IMR-90 (cell line): ENCODE results near the gene SIX2. TPM values are rescaled to one million over a fixed set of nuclear protein-coding genes. Genes with fewer than 3 reads are reported as not detected.

Source experiments
- ATAC-seq: fragments of 200-7000 bp; cut with Tn5 transposase; 2 replicates; pipeline ENCODE4 v1.9.1; 2020; ENCODE audit warnings: low read depth, mild to moderate bottlenecking, moderate library complexity
- BruUV-seq: library from RNA; stranded (reverse); fragments of 400-500 nt; replicated peaks from 2 replicates; lab custom pipeline; 2021; lab: Mats Ljungman, UMichigan
- CTCF ChIA-PET: fragments of 300-600 bp; formaldehyde crosslinking; extraction: SDS; loops from one replicate; lab custom pipeline; 2021; ENCODE audit warnings: antibody characterized with exemption; lab: Yijun Ruan, JAX
- POLR2A ChIA-PET: fragments of 300-600 bp; sonication (Branson Sonifier 250); formaldehyde crosslinking; loops from one replicate; lab custom pipeline; 2022; ENCODE audit warnings: antibody characterized with exemption; ENCODE audit not compliant: unreplicated experiment; lab: Charles Lee
- DNase-seq: peaks from one replicate; pipeline ENCODE4 v3.0.0; 2013
- H2AFZ ChIP-seq: replicated peaks from 2 replicates; pipeline ENCODE3; 2013; ENCODE audit warnings: low read length, mild to moderate bottlenecking; ENCODE audit not compliant: poor library complexity
- H2AK5ac ChIP-seq: 2 replicates; pipeline ENCODE4 v1.6.1; 2013; ENCODE audit warnings: low read depth, low read length, inconsistent platforms
- H2AK9ac ChIP-seq: replicated peaks from 2 replicates; pipeline ENCODE3; 2013; ENCODE audit warnings: mild to moderate bottlenecking, low read depth, low read length, moderate library complexity; ENCODE audit not compliant: poor library complexity
- H2BK120ac ChIP-seq: 2 replicates; pipeline ENCODE4 v1.6.1; 2013; ENCODE audit warnings: low read depth, low read length, inconsistent platforms
- H2BK15ac ChIP-seq: 3 replicates; pipeline ENCODE4 v1.6.1; 2013; ENCODE audit warnings: low read depth, low read length, inconsistent platforms
- H2BK20ac ChIP-seq: 2 replicates; pipeline ENCODE4 v1.6.1; 2013; ENCODE audit warnings: low read depth, mild to moderate bottlenecking, inconsistent platforms, low read length, moderate library complexity
- H2BK5ac ChIP-seq: 2 replicates; pipeline ENCODE4 v1.6.1; 2013; ENCODE audit warnings: mild to moderate bottlenecking, low read depth, low read length, inconsistent platforms; ENCODE audit not compliant: poor library complexity, severe bottlenecking
- H3K14ac ChIP-seq: replicated peaks from 2 replicates; pipeline ENCODE4 v1.6.1; 2013; ENCODE audit warnings: low read depth, low read length, inconsistent platforms
- H3K18ac ChIP-seq: 2 replicates; pipeline ENCODE4 v1.6.1; 2013; ENCODE audit warnings: low read depth, low read length, control low read depth
- H3K23ac ChIP-seq: 2 replicates; pipeline ENCODE4 v1.6.1; 2013; ENCODE audit warnings: low read depth, low read length, inconsistent platforms
- H3K27ac ChIP-seq: 2 replicates; pipeline ENCODE4 v1.5.1; 2013; ENCODE audit warnings: mild to moderate bottlenecking, control low read depth, low read length; ENCODE audit not compliant: insufficient read depth
- H3K27me3 ChIP-seq: 2 replicates; pipeline ENCODE4 v1.6.1; 2013; ENCODE audit warnings: low read length; ENCODE audit not compliant: control insufficient read depth, insufficient read depth
- H3K36me3 ChIP-seq: 2 replicates; pipeline ENCODE4 v1.6.1; 2013; ENCODE audit warnings: low read length, mixed read lengths; ENCODE audit not compliant: control insufficient read depth, insufficient read depth
- H3K4ac ChIP-seq: 2 replicates; pipeline ENCODE4 v1.6.1; 2013; ENCODE audit warnings: low read depth, low read length, inconsistent platforms
- H3K4me1 ChIP-seq: 2 replicates; pipeline ENCODE4 v1.6.1; 2013; ENCODE audit warnings: low read length, mixed read lengths; ENCODE audit not compliant: control insufficient read depth, insufficient read depth
- H3K4me2 ChIP-seq: 2 replicates; pipeline ENCODE4 v1.6.1; 2013; ENCODE audit warnings: low read depth, mild to moderate bottlenecking, control low read depth, low read length, moderate library complexity
- H3K4me3 ChIP-seq: 2 replicates; pipeline ENCODE4 v1.5.1; 2013; ENCODE audit warnings: low read depth, mild to moderate bottlenecking, control low read depth, low read length, moderate library complexity; ENCODE audit not compliant: insufficient read depth
- H3K56ac ChIP-seq: 2 replicates; pipeline ENCODE4 v1.6.1; 2013; ENCODE audit warnings: low read length, inconsistent platforms; ENCODE audit not compliant: insufficient read depth; ENCODE audit errors: extremely low read depth
- H3K79me1 ChIP-seq, 2 experiments: 2 replicates each; pipeline ENCODE4 v1.6.1; 2013; ENCODE audit warnings: low read length in 2 of 2, inconsistent platforms in 1 of 2, low read depth in 1 of 2
- H3K9ac ChIP-seq: 2 replicates; pipeline ENCODE4 v1.6.1; 2013; ENCODE audit warnings: low read depth, low read length, control low read depth
- H3K9me1 ChIP-seq: 2 replicates; pipeline ENCODE4 v1.6.1; 2013; ENCODE audit warnings: low read length, inconsistent platforms; ENCODE audit not compliant: insufficient read depth
- H3K9me3 ChIP-seq: 2 replicates; pipeline ENCODE4 v1.6.1; 2013; ENCODE audit warnings: low read length; ENCODE audit not compliant: control insufficient read depth, insufficient read depth
- H4K20me1 ChIP-seq: 2 replicates; pipeline ENCODE4 v1.6.1; 2013; ENCODE audit warnings: low read length, inconsistent platforms; ENCODE audit not compliant: insufficient read depth
- H4K5ac ChIP-seq: 2 replicates; pipeline ENCODE4 v1.6.1; 2013; ENCODE audit warnings: mild to moderate bottlenecking, low read depth, low read length, control low read depth
- H4K8ac ChIP-seq, 2 experiments: 2 replicates each; pipeline ENCODE4 v1.6.1; 2013; ENCODE audit warnings: low read depth in 2 of 2, low read length in 2 of 2, control low read depth in 1 of 2, inconsistent platforms in 1 of 2
- H4K91ac ChIP-seq: 2 replicates; pipeline ENCODE4 v1.6.1; 2013; ENCODE audit warnings: low read depth, low read length, inconsistent platforms; ENCODE audit not compliant: insufficient read depth
- BHLHE40 ChIP-seq: fragments of 150-350 bp; IDR thresholded peaks from 2 replicates; pipeline ENCODE4 v1.6.1; 2016; ENCODE audit warnings: mild to moderate bottlenecking, low read depth, low read length
- CEBPB ChIP-seq: IDR thresholded peaks from 2 replicates; pipeline ENCODE4 v1.6.1; 2012; ENCODE audit warnings: low read depth, low read length, improper control_type of control experiment
- CHD1 ChIP-seq: IDR thresholded peaks from 2 replicates; pipeline ENCODE4 v1.6.1; 2012; ENCODE audit warnings: low read depth, low read length, improper control_type of control experiment
- CTCF ChIP-seq: conservative IDR thresholded peaks from 2 replicates; pipeline ENCODE4 v1.5.1; 2012; ENCODE audit warnings: mild to moderate bottlenecking, low read depth, low read length, improper control_type of control experiment
- ELK1 ChIP-seq: fragments of 150-350 bp; IDR thresholded peaks from 2 replicates; pipeline ENCODE4 v1.6.1; 2016; ENCODE audit warnings: low read depth, mild to moderate bottlenecking, low read length, moderate library complexity, borderline replicate concordance
- FOS ChIP-seq: fragments of 150-350 bp; IDR thresholded peaks from 2 replicates; pipeline ENCODE4 v1.6.1; 2016; ENCODE audit warnings: low read depth, low read length
- MAFK ChIP-seq: IDR thresholded peaks from 2 replicates; pipeline ENCODE4 v1.6.1; 2012; ENCODE audit warnings: low read depth, low read length, improper control_type of control experiment
- MAZ ChIP-seq: IDR thresholded peaks from 2 replicates; pipeline ENCODE4 v1.6.1; 2012; ENCODE audit warnings: low read depth, mild to moderate bottlenecking, low read length, improper control_type of control experiment, moderate library complexity, borderline replicate concordance
- MXI1 ChIP-seq: IDR thresholded peaks from 2 replicates; pipeline ENCODE4 v1.6.1; 2012; ENCODE audit warnings: low read depth, mild to moderate bottlenecking, low read length, moderate library complexity, borderline replicate concordance
- NFE2L2 ChIP-seq: fragments of 150-350 bp; IDR thresholded peaks from 2 replicates; pipeline ENCODE4 v1.6.1; 2016; ENCODE audit warnings: low read depth, mild to moderate bottlenecking, low read length
- POLR2A ChIP-seq: IDR thresholded peaks from 2 replicates; pipeline ENCODE4 v1.6.1; 2012; ENCODE audit warnings: mild to moderate bottlenecking, low read depth, low read length
- RAD21 ChIP-seq: IDR thresholded peaks from 2 replicates; pipeline ENCODE4 v1.6.1; 2012; ENCODE audit warnings: low read length, improper control_type of control experiment
- RCOR1 ChIP-seq: IDR thresholded peaks from 2 replicates; pipeline ENCODE4 v1.6.1; 2012; ENCODE audit warnings: mild to moderate bottlenecking, low read length, improper control_type of control experiment; ENCODE audit not compliant: insufficient replicate concordance
- RFX5 ChIP-seq: IDR thresholded peaks from 2 replicates; pipeline ENCODE4 v1.8.0; 2012; ENCODE audit warnings: low read depth, mild to moderate bottlenecking, low read length, moderate library complexity
- SMC3 ChIP-seq: fragments of 150-350 bp; IDR thresholded peaks from 2 replicates; pipeline ENCODE4 v1.6.1; 2016; ENCODE audit warnings: low read depth, mild to moderate bottlenecking, antibody characterized with exemption, low read length, moderate library complexity
- USF2 ChIP-seq: fragments of 150-350 bp; IDR thresholded peaks from 2 replicates; pipeline ENCODE4 v1.6.1; 2017; ENCODE audit warnings: mild to moderate bottlenecking, antibody characterized with exemption, low read length, low read depth
- WGBS, 2 experiments: methylation state at CpG; one replicate each; pipeline versions ENCODE4 v1.1.5 to v1.1.7; 2013; ENCODE audit warnings: missing lambda C conversion rate in 2 of 2; ENCODE audit not compliant: insufficient read length in 1 of 2; ENCODE audit errors: extremely low coverage in 2 of 2; 5-methylcytosine and 5-hydroxymethylcytosine counted together
- dilution Hi-C: fragments of 300-500 bp; cut with HindIII; formaldehyde crosslinking; loops from one replicate; pipeline ENCODE4 v1.14.3; 2018; ENCODE audit warnings: low sequenced_read_pairs; ENCODE audit not compliant: unreplicated experiment
- in situ Hi-C: fragments of 300-500 bp; cut with MboI; formaldehyde crosslinking; loops from 3 replicates; pipeline ENCODE4 v1.14.3; 2019; ENCODE audit warnings: low sequenced_read_pairs, inconsistent platforms, mixed read lengths
- intact Hi-C: fragments of 100-400 bp; cut with micrococcal nuclease; formaldehyde crosslinking; loops from 2 replicates; pipeline ENCODE4 v1.10.0; 2022
- polyA plus RNA-seq, 3 experiments: library from polyadenylated mRNA; depleted of rRNA; stranded (reverse); fragments of >200 nt; gene quantifications; 2 replicates each; pipeline ENCODE4 v1.2.3, GENCODE V29; 2012; ENCODE audit warnings: low replicate concordance in 1 of 3
- total RNA-seq: library from RNA; depleted of rRNA; stranded (reverse); fragments of >200 nt; gene quantifications from 2 replicates; pipeline ENCODE4 v1.2.3, GENCODE V29; 2012

The SIX2 gene
- total and polyA plus RNA-seq, 2 of the 4 experiments (the other 2 are of a cell fraction): not detected

GRCh38 chr2:44967727-44968432, 41.4 kb downstream of the SIX2 start:
- H2AK9ac ChIP-seq: no peak overlapping the region
- dilution Hi-C loops: no loop called here
- no peak overlapping the region for H3K14ac ChIP-seq
- H3K4me3 ChIP-seq: no peak overlapping the region
- H3K9me3 ChIP-seq: no peaks in the 10 kb centered on the region
- ATAC-seq (no peak), DNase-seq (no peak)
- no peak overlapping the region for H3K4me2 ChIP-seq
- H3K4ac ChIP-seq: no peak overlapping the region
- H4K8ac ChIP-seq: no peak overlapping the region
- no peak overlapping the region for H3K9ac ChIP-seq
- no peaks in the 10 kb centered on the region for H3K4me1 ChIP-seq
- no peaks in the 10 kb centered on the region for H4K20me1 ChIP-seq
- no peak overlapping the region for H4K91ac ChIP-seq
- no peak overlapping the region for H2BK20ac ChIP-seq
- H3K9me1 ChIP-seq: no peaks in the 10 kb centered on the region
- H3K79me1 ChIP-seq: no peaks in the 10 kb centered on the region
- no peak overlapping the region for H3K23ac ChIP-seq
- no TSS peak for BruUV-seq
- H3K56ac ChIP-seq: no peak overlapping the region
- POLR2A ChIA-PET: no interaction called here
- 33% methylated on average over 1 of the region's 5 CpGs; no CpG with 5 or more reads in 1 of the 2 experiments for WGBS, 2 experiments
- no peak overlapping the region for H3K18ac ChIP-seq
- H2AK5ac ChIP-seq: no peak overlapping the region
- intact Hi-C loops: no loop called here
- no peak overlapping the region for H2BK5ac ChIP-seq
- CTCF ChIA-PET: no interaction called here
- H3K27me3 ChIP-seq: peaks cover 50% of the 10 kb centered on the region
- H4K5ac ChIP-seq: no peak overlapping the region
- H2BK15ac ChIP-seq: no peak overlapping the region
- no peak for TF ChIP-seq POLR2A
- no peak for TF ChIP-seq BHLHE40
- no peak for TF ChIP-seq MXI1
- no peak for TF ChIP-seq MAZ
- TF ChIP-seq MAFK: no peak
- no peak for TF ChIP-seq RFX5
- no peak for TF ChIP-seq CEBPB
- TF ChIP-seq CHD1: no peak
- TF ChIP-seq FOS: no peak
- no peak for TF ChIP-seq SMC3
- TF ChIP-seq ELK1: no peak
- no peak for TF ChIP-seq NFE2L2
- no peak for TF ChIP-seq CTCF
- no peak for TF ChIP-seq RAD21
- TF ChIP-seq RCOR1: no peak
- TF ChIP-seq USF2: no peak
- in situ Hi-C loops: loop anchor here (10.0 to 25.0 kb wide), 2 partner anchors 481 to 923 kb away; no protein-coding TSS in a partner anchor
- H3K27ac ChIP-seq: no peak overlapping the region
- no peak overlapping the region for H2BK120ac ChIP-seq
- H3K36me3 ChIP-seq: no peaks in the 10 kb centered on the region
- no peak overlapping the region for H2AFZ ChIP-seq
